HEK293T (cell line): ENCODE measurements around the gene HOXC11.

Experiments
- CTCF ChIA-PET: fragments of 350-600 bp; formaldehyde crosslinking; extraction: SDS; loops from one replicate; lab custom pipeline; 2021; ENCODE audit warnings: antibody characterized with exemption, inconsistent platforms; lab: Yijun Ruan, JAX
- POLR2A ChIA-PET: fragments of 350-600 bp; formaldehyde crosslinking; extraction: SDS; loops from one replicate; lab custom pipeline; 2020; ENCODE audit warnings: antibody characterized with exemption, inconsistent platforms; lab: Yijun Ruan, JAX
- DNase-seq: peaks from one replicate; pipeline ENCODE4 v3.0.0; 2012; ENCODE audit warnings: mixed read lengths; ENCODE audit errors: extremely low spot score
- ARNT ChIP-seq: fragments of 450-650 bp; IDR thresholded peaks from 2 replicates; pipeline ENCODE4 v1.6.1; 2017; ENCODE audit warnings: mild to moderate bottlenecking
- BHLHE40 ChIP-seq: fragments of 450-650 bp; IDR thresholded peaks from 2 replicates; pipeline ENCODE4 v1.6.1; 2016; ENCODE audit warnings: mild to moderate bottlenecking, moderate library complexity, borderline replicate concordance
- CTBP1 ChIP-seq: fragments of 450-650 bp; IDR thresholded peaks from 2 replicates; pipeline ENCODE4 v1.6.1; 2016; ENCODE audit warnings: borderline replicate concordance
- ELF4 ChIP-seq: fragments of 450-650 bp; IDR thresholded peaks from 2 replicates; pipeline ENCODE4 v1.6.1; 2017; ENCODE audit warnings: antibody characterized with exemption
- FOXA1 ChIP-seq: fragments of 450-650 bp; IDR thresholded peaks from 2 replicates; pipeline ENCODE4 v1.6.1; 2016; ENCODE audit warnings: mild to moderate bottlenecking
- FOXK2 ChIP-seq: fragments of 450-650 bp; IDR thresholded peaks from 2 replicates; pipeline ENCODE4 v1.6.1; 2016; ENCODE audit warnings: mild to moderate bottlenecking
- FOXM1 ChIP-seq: fragments of 450-650 bp; IDR thresholded peaks from 2 replicates; pipeline ENCODE4 v1.6.1; 2017; ENCODE audit warnings: mild to moderate bottlenecking, borderline replicate concordance
- HDGF ChIP-seq: fragments of 450-650 bp; IDR thresholded peaks from 2 replicates; pipeline ENCODE4 v1.6.1; 2017; ENCODE audit warnings: antibody characterized with exemption, borderline replicate concordance
- L3MBTL2 ChIP-seq: fragments of 450-650 bp; conservative IDR thresholded peaks from 2 replicates; pipeline ENCODE4 v1.6.1; 2016; ENCODE audit warnings: mild to moderate bottlenecking
- LEF1 ChIP-seq: fragments of 450-650 bp; IDR thresholded peaks from 2 replicates; pipeline ENCODE4 v1.6.1; 2017; ENCODE audit warnings: mild to moderate bottlenecking, borderline replicate concordance
- NFRKB ChIP-seq: fragments of 450-650 bp; IDR thresholded peaks from 2 replicates; pipeline ENCODE4 v1.6.1; 2016; ENCODE audit warnings: mild to moderate bottlenecking, moderate library complexity
- SP1 ChIP-seq: fragments of 450-650 bp; IDR thresholded peaks from 2 replicates; pipeline ENCODE4 v1.6.1; 2017
- SUZ12 ChIP-seq: fragments of 450-650 bp; IDR thresholded peaks from 2 replicates; pipeline ENCODE4 v1.6.1; 2016; ENCODE audit warnings: mild to moderate bottlenecking
- TARDBP ChIP-seq: fragments of 450-650 bp; IDR thresholded peaks from 2 replicates; pipeline ENCODE4 v1.6.1; 2016
- ZNF384 ChIP-seq: fragments of 450-650 bp; IDR thresholded peaks from 2 replicates; pipeline ENCODE4 v1.6.1; 2016
- TF ChIP-seq, protein P1 (sequence below): fragments of 450-650 bp; IDR thresholded peaks from 2 replicates; pipeline ENCODE4 v1.6.1; 2016

The HOXC11 gene

DNA sequence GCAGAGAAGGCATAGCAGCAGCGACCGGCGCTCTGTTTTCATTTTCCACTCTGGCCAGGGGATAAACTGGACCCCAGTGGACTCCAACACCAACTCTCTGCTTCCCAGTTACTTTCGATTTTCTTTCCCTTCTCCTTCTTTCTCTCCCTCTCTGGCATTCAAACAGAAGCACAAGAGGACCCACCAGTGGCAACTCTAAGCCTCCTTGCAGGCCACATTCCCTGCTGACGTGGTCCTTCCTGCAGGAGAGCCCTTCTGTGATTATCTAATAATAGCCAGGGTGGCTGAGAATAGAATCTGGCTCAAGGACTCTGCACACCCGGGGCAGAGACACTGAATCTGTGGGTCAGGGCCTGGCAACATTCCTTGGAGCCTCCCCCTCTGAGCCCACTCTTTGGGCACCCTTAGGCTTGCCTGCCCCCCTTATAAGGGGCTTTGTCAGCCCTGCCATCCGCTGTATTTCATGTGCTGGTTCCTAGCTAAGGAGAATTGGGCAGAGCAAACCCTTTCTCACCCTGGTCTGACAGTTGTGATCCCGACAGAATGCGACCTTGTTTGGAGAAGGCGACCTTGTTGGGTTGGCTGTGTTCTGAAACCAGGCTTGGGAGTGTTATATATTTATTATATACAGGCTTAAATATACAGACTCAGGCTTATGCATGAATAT is 47.1 kb downstream of the HOXC11 start:
- CTCF ChIA-PET: no interaction called here
- no peak for DNase-seq
- POLR2A ChIA-PET: interaction anchor here (1.1 kb wide), 1 partner anchor 11 kb away, joined by 3 read pairs; the partner anchor contains the start of gene HOXC8
- TF ChIP-seq SP1: no peak
- 0 out of 2 replicates have a peak, but pooled peaks have one; percentile 21 for TF ChIP-seq HDGF

DNA sequence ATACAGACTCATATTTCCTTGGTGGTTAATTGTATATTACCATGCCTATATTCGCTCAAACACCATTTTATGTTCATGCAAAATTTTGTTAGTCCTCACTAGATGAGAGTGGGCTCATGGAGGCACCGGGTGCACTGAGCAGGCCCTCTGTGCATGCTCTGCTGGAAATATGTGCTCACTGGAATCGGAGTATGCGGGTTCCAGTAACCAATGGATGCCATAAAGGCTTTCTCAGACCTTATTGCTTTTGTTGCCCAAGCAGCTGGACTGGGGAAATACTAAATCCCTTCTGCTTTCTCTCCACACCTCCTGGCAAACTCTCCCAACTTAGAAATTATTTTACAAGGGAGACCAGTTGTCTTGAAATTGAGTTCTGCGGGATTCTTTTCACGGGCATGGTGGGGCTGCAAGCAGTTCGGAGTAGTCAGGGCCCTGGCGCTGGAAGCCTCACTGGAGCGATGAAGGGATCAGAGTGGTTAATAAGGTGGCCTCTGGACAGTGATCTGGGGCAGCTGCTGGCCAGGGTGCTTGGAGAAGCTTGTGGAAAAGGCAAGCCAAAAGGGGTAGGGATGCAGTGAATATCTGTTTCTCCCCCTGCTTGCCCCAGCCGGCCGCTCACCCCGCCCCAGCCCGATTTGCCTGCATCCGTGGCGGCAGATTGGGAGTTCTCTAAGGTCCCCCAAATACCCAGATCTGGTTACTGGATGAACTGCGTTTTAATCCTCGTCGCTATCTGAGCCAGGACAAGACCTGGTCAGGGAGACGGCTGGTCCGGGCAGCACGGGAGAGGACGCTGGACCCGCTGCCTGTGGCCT is 47.9 kb downstream of the HOXC11 start:
- POLR2A ChIA-PET: interaction anchor here (1.1 to 1.4 kb wide), 2 partner anchors 12 to 32 kb away, joined by 3 read pairs; partner anchors contain the start of gene HOXC8

DNA sequence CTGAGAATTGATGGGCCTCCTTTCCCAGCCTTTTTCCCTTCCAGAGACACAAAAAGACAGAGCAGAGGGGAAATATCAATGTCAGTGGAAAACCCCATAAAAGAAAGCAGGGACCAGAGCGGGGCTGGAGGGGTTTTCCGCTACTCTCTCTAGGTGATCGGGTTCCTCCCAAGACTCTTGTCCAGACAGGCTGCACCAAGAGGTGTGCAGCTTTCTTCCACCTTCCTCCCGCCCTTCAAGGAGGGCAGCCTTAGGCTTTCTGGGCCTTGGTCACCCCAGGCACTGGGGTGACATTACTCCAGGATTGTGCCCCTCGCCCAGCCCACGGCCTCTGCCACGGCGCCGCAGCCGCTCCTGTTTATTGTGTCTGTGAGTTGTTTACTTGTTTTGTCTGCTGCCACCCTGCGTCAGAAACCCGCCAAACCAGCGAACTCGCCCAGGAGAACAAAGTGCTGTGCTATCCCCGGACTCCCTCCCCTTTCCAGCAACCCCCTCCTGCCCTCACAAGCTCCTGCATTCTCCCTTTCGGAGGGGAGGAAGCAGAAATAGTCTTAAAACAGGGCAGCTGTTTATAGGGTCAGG is 48.6 kb downstream of the HOXC11 start:
- POLR2A ChIA-PET: interaction anchor here (1.3 to 1.4 kb wide), 2 partner anchors 21 to 31 kb away, joined by 3 read pairs; partner anchors contain the start of gene HOXC9
- TF ChIP-seq HDGF: no peak
- no peak for TF ChIP-seq TARDBP
- no peak for TF ChIP-seq FOXK2
- no peak for TF ChIP-seq LEF1
- CTCF ChIA-PET: interaction anchor here (1.0 to 1.3 kb wide), 4 partner anchors 9 to 117 kb away, joined by 3 to 4 read pairs (median 3); partner anchors contain the start of genes HOXC10 and HOXC5
- DNase-seq: no peak

More for the DNA sequence above, 47.9 kb downstream of the HOXC11 start:
- CTCF ChIA-PET: interaction anchor here (1.0 to 1.3 kb wide), 2 partner anchors 12 to 117 kb away, joined by 3 to 4 read pairs; partner anchors contain the start of gene HOXC5
- DNase-seq: no peak
- TF ChIP-seq FOXM1: no peak
- no peak for TF ChIP-seq FOXA1
- TF ChIP-seq ARNT: no peak
- TF ChIP-seq L3MBTL2: no peak
- TF ChIP-seq BHLHE40: no peak
- no peak for TF ChIP-seq HDGF
- no peak for TF ChIP-seq SP1
- TF ChIP-seq ELF4: no peak
- TF ChIP-seq LEF1: no peak
- no peak for TF ChIP-seq FOXK2
- TF ChIP-seq SUZ12: no peak
- TF ChIP-seq, protein P1, sequence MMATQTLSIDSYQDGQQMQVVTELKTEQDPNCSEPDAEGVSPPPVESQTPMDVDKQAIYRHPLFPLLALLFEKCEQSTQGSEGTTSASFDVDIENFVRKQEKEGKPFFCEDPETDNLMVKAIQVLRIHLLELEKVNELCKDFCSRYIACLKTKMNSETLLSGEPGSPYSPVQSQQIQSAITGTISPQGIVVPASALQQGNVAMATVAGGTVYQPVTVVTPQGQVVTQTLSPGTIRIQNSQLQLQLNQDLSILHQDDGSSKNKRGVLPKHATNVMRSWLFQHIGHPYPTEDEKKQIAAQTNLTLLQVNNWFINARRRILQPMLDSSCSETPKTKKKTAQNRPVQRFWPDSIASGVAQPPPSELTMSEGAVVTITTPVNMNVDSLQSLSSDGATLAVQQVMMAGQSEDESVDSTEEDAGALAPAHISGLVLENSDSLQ: no peak
- no peak for TF ChIP-seq TARDBP

DNA sequence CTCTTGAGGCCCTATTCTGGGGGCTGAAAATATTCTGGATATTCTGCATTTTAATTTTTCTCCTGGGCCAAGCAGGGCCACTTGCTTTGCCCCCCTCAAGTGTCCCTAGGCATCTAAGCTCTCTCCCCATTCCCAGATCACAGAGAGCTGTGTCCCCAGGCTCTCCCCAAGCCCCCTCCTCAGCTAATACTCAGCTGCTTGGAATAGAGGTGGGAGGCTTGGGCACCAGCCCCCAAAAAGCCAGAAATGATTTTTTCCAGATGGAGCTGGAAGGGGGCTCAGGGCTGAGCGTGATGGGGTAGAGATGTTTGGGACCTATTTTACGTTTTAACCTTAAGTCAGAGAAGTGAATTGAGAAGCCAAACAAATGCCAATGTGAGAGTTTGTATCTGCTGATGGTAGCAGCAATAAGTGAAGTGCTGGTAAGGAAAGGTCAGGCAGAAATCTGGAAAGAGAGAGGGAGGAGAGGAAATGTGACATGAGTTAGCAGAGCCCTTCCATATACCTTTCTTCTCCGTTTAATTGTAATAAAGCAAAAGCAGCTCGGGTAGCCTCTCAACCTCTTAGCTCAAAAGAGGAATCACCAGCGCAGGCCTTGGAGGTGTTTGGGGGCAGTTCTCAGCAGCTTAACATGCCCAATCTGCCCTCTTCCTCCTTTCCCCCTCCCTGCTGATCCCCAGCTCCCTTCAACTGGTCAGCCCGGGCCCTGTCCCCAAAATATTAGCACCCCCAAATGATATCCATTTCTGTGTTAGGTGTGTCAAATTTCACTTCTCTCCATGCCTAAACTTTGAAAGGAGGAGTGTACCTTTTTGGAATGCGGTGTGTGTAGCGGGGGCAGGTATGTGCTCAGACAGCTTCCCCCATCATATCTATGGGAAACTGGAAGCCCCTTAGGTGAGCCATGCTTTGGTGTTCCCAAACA is 50.3 kb downstream of the HOXC11 start:
- CTCF ChIA-PET: interaction anchor here (0.6 to 1.8 kb wide), 9 partner anchors 8 to 984 kb away, joined by 3 to 7 read pairs (median 3); partner anchors contain the start of gene HOXC10
- DNase-seq: no peak
- TF ChIP-seq NFRKB (no peak), L3MBTL2 (no peak), FOXA1 (no peak), LEF1 (no peak), ZNF384 (no peak), HDGF (no peak), ARNT (no peak), FOXK2 (no peak), FOXM1 (no peak), CTBP1 (no peak)
- TF ChIP-seq, protein P1: no peak
- POLR2A ChIA-PET: interaction anchor here (1.0 to 1.6 kb wide), 2 partner anchors 15 to 28 kb away, joined by 3 to 8 read pairs; no protein-coding TSS in a partner anchor

DNA sequence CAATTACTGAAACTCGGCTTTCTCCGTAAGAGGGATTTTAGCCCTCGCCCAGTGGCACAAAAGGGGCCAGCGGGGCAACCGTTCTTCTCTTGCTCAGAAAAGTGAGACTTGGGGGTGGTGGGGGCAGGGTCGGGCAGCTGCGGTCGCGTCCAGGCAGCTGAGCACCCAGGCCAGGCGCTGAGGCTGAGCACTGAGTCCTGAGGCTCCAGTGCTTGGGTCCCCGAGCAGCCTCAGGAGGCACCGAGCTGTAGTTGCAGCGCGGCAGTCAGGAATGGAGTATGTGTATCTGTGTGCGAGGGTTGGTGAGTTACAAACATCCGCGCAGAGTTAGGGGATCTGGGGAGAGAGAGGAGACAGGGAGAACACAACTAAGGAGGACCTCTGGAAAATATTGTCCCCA is 51.2 kb downstream of the HOXC11 start:
- ChIA-PET POLR2A (interaction anchor here (1.0 to 1.6 kb wide), 2 partner anchors 14 to 143 kb away, joined by 3 to 8 read pairs; no protein-coding TSS in a partner anchor), CTCF (interaction anchor here (0.6 to 1.8 kb wide), 7 partner anchors 11 to 985 kb away, joined by 3 to 7 read pairs (median 4); no protein-coding TSS in a partner anchor)
- TF ChIP-seq SUZ12 (no peak), BHLHE40 (no peak), ZNF384 (no peak), CTBP1 (no peak)
- DNase-seq: no peak
